ENCODE results near the gene OTOF.

DNA sequence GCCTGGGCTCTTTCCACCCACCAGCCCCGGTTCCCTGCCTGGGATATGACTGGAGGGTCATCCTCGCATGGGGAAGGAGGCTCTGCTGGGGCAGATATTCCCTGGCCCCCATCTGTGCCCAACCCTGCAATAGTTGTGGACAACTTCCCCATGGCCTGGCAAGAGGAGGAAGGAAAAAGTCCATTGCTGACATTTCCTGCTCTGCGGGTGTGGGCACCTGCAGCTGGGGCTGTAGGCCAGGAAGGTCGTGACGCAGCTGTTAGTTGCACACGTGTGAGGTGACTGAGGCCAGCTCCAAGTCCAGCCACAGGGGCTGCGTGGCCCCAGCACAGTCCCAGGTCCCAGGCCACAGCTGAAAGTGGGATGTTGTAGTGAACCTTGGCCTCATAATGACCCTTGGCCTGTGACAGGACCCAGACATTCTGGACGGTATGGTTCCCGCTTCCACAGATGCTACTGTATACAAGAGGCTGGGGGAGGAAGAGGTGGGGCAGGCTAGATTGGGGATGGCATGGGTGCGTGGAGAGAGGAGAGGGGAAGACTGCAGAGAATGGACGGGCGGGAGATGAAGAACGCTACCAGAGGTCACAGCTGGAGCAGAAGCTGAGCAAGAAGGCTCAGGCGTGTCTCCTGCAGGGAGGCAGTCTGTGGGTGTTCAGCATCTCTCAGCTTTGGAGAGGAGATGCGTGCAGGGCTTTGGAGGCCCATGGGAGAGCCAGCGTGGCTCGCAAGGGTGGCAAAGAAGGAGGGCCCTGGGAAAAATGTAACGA lies 22.1 kb downstream of the OTOF start:
- TF ChIP-seq, protein P1, sequence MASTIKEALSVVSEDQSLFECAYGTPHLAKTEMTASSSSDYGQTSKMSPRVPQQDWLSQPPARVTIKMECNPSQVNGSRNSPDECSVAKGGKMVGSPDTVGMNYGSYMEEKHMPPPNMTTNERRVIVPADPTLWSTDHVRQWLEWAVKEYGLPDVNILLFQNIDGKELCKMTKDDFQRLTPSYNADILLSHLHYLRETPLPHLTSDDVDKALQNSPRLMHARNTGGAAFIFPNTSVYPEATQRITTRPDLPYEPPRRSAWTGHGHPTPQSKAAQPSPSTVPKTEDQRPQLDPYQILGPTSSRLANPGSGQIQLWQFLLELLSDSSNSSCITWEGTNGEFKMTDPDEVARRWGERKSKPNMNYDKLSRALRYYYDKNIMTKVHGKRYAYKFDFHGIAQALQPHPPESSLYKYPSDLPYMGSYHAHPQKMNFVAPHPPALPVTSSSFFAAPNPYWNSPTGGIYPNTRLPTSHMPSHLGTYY (CRISPR knock-in tag; IDR thresholded peaks at IDR 0.05), result no peak
- TF ChIP-seq, protein P2, sequence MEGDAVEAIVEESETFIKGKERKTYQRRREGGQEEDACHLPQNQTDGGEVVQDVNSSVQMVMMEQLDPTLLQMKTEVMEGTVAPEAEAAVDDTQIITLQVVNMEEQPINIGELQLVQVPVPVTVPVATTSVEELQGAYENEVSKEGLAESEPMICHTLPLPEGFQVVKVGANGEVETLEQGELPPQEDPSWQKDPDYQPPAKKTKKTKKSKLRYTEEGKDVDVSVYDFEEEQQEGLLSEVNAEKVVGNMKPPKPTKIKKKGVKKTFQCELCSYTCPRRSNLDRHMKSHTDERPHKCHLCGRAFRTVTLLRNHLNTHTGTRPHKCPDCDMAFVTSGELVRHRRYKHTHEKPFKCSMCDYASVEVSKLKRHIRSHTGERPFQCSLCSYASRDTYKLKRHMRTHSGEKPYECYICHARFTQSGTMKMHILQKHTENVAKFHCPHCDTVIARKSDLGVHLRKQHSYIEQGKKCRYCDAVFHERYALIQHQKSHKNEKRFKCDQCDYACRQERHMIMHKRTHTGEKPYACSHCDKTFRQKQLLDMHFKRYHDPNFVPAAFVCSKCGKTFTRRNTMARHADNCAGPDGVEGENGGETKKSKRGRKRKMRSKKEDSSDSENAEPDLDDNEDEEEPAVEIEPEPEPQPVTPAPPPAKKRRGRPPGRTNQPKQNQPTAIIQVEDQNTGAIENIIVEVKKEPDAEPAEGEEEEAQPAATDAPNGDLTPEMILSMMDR (IDR thresholded peaks at IDR 0.05), result no peak
- no peak for TF ChIP-seq ETV6 (CRISPR knock-in tag; IDR thresholded peaks at IDR 0.05)
- TF ChIP-seq, protein P3, sequence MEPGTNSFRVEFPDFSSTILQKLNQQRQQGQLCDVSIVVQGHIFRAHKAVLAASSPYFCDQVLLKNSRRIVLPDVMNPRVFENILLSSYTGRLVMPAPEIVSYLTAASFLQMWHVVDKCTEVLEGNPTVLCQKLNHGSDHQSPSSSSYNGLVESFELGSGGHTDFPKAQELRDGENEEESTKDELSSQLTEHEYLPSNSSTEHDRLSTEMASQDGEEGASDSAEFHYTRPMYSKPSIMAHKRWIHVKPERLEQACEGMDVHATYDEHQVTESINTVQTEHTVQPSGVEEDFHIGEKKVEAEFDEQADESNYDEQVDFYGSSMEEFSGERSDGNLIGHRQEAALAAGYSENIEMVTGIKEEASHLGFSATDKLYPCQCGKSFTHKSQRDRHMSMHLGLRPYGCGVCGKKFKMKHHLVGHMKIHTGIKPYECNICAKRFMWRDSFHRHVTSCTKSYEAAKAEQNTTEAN (CRISPR knock-in tag; IDR thresholded peaks at IDR 0.05), result no peak
- TF ChIP-seq TP53 (CRISPR knock-in tag; IDR thresholded peaks at IDR 0.05), result no peak
- TF ChIP-seq, protein P4, sequence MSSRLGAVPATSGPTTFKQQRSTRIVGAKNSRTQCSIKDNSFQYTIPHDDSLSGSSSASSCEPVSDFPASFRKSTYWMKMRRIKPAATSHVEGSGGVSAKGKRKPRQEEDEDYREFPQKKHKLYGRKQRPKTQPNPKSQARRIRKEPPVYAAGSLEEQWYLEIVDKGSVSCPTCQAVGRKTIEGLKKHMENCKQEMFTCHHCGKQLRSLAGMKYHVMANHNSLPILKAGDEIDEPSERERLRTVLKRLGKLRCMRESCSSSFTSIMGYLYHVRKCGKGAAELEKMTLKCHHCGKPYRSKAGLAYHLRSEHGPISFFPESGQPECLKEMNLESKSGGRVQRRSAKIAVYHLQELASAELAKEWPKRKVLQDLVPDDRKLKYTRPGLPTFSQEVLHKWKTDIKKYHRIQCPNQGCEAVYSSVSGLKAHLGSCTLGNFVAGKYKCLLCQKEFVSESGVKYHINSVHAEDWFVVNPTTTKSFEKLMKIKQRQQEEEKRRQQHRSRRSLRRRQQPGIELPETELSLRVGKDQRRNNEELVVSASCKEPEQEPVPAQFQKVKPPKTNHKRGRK (CRISPR knock-in tag; IDR thresholded peaks at IDR 0.05; ENCODE audit: borderline replicate concordance), result no peak
- TF ChIP-seq, protein P5, sequence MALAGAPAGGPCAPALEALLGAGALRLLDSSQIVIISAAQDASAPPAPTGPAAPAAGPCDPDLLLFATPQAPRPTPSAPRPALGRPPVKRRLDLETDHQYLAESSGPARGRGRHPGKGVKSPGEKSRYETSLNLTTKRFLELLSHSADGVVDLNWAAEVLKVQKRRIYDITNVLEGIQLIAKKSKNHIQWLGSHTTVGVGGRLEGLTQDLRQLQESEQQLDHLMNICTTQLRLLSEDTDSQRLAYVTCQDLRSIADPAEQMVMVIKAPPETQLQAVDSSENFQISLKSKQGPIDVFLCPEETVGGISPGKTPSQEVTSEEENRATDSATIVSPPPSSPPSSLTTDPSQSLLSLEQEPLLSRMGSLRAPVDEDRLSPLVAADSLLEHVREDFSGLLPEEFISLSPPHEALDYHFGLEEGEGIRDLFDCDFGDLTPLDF (CRISPR knock-in tag; IDR thresholded peaks at IDR 0.05), result no peak
- TF ChIP-seq TCF7 (CRISPR knock-in tag; IDR thresholded peaks at IDR 0.05; ENCODE audit: low read depth), result no peak
- no peak for TF ChIP-seq CREB1 (CRISPR knock-in tag; IDR thresholded peaks at IDR 0.05)
- TF ChIP-seq FOXP1 (CRISPR knock-in tag; IDR thresholded peaks at IDR 0.05; ENCODE audit: borderline replicate concordance), result no peak
- TF ChIP-seq, protein P6, sequence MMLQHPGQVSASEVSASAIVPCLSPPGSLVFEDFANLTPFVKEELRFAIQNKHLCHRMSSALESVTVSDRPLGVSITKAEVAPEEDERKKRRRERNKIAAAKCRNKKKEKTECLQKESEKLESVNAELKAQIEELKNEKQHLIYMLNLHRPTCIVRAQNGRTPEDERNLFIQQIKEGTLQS (CRISPR knock-in tag; conservative IDR thresholded peaks at IDR 0.05), result no peak
